Mononuclear cell (primary cell): ENCODE data around the gene CTDNEP1. TPM values are rescaled to one million over a fixed set of nuclear protein-coding genes. Genes with fewer than 3 reads are reported as not detected.

Source experiments
- H3K27me3 ChIP-seq: 2 replicates; pipeline ENCODE4 v1.6.0; 2011; ENCODE audit warnings: low read length, control low read depth; ENCODE audit not compliant: insufficient read depth
- H3K4me1 ChIP-seq: 2 replicates; pipeline ENCODE4 v1.5.1; 2011; ENCODE audit warnings: mild to moderate bottlenecking, low read length, control low read depth; ENCODE audit not compliant: insufficient read depth
- H3K4me3 ChIP-seq: 2 replicates; pipeline ENCODE4 v1.5.1; 2011; ENCODE audit warnings: mild to moderate bottlenecking, low read length, moderate library complexity
- H3K9me3 ChIP-seq: 2 replicates; pipeline ENCODE4 v1.5.1; 2011; ENCODE audit warnings: low read depth, mild to moderate bottlenecking, control low read depth, low read length
- total RNA-seq: library from RNA; depleted of rRNA; stranded (reverse); fragments of >200 nt; gene quantifications from one replicate; pipeline ENCODE4 v1.2.3, GENCODE V29; 2012

Gene CTDNEP1
- total RNA-seq, 1 donor: 38.8 TPM

DNA sequence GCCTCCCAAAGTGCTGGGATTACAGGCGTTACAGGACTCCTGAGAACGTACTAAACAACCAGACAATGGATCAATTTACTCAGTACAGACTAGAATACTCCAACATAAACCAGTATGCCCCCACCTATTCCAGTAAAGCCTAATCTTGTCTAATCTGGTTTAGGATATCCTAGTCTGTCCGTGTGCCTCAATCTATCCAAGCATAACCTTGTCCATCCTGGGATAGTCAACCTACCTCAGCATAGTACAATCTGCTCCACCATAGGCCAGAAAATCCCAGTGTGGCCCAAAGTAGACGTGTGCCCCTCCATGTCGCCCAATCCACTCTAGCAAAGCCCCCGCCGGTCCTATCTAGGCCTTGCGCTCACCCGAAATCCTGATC is 17.8 kb downstream of the CTDNEP1 start:
- Histone ChIP-seq H3K4me1 (peaks cover 55% of the 10 kb centered on the region), H3K4me3 (peak overlapping the region; percentile 82), H3K9me3 (no peaks in the 10 kb centered on the region), H3K27me3 (no peaks in the 10 kb centered on the region)

DNA sequence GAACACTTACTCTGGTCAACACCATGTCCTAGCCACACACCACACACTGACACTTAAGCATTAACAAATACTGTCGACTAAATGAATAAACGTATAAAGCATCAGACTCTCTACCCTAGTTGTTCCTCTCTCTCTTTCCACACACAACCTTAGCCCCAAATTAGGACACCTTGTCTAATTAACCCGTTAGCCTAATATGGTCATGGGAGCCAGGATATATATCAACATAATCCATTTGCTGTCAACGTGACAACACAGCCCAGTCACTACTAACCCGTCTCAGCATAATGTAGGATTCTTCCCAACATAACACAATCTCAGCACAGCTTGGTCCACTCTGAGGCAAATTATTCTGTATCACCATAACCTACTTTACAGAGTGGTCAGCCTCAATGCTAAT is 19.4 kb downstream of the CTDNEP1 start:
- no peak overlapping the region for H3K4me3 ChIP-seq
- H3K9me3 ChIP-seq: no peaks in the 10 kb centered on the region
- H3K27me3 ChIP-seq: no peaks in the 10 kb centered on the region
- peaks cover 50% of the 10 kb centered on the region for H3K4me1 ChIP-seq

DNA sequence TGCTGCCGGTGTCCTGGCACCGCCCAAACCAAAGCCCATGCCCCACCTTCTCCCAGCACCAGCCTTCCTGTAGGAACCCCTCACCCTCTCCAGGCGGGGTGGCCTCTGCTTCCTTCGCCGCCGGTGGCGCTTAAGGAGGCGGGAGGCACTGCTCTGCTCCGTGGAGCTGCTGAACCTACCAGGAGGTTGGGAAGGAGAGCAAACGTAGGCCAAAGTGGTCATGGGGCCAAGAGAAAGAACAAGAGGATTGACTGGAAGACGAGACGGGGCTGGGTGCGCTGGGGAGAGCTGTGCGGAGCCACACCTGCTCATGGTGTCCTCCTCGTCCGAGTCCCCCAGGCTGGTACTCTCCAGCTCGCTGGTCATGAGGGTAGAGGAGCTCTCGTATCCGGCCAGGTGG is 22.0 kb downstream of the CTDNEP1 start:
- Histone ChIP-seq H3K4me3 (no peak overlapping the region), H3K9me3 (no peaks in the 10 kb centered on the region)

DNA sequence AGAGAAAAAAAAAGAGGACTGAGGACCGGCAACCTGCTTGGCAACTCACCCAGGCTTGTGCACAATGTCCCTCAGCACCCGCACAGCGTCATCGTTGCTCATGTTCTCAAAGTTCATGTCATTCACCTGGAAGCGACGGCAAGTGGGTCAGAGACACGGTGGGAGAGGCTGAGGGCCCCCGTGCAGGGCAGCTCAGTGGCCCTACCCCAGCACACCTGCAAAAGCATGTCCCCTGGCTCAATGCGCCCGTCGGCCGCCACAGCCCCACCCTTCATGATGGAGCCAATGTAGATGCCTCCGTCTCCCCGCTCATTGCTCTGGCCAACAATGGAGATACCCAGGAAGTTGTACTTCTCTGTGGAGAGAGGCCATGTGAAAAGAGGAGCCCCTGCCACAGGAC is 22.6 kb downstream of the CTDNEP1 start:
- Histone ChIP-seq H3K9me3 (no peaks in the 10 kb centered on the region), H3K4me1 (peaks cover 25% of the 10 kb centered on the region), H3K27me3 (no peaks in the 10 kb centered on the region)

More for the DNA sequence above, 22.0 kb downstream of the CTDNEP1 start:
- Histone ChIP-seq H3K4me1 (peaks cover 26% of the 10 kb centered on the region), H3K27me3 (no peaks in the 10 kb centered on the region)

DNA sequence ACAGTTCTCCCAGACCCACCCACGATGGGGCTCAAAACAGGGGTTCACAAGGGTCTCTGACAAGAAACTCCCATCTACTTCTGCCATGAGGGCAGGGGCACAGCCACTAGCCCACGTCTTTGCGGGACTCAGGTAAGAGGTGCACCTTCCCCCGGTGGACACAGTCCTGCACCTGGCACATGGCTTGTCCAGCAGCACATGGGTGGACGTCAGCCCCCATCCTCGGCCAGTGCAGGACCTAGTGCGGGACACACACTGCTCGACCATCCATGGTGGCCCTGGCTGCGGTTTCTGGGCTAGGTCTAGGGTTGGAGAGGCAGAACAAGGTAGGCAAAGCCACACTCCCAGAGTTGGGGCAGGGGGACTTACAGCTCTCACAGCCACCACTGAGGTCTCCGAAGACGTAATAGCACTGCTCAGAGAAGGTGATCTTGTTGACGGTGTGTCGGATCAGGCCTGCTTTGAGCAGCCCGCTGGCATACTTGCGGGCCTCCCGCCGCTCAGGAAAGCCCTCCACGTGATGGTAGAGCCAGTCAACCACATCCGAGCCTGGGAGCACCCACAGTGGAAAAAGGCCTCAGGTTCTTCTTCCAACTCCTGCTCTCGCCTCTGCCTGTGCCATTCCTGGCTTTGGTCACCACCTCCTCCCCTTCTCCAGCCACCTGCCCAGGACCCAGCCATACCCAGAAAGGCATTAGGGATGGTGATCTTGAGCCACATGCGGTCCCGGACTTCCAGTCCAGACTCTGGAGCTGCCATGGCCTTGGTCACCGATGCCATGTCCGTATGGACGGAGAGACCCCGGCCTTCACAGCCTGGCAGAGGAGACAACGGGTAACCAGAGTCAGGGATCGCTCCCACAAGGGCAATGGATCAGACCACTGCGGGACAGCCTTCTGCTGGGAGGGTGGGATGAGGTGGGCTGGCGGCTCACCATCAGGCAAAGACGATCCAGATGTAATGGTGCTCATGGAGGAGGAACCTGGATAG is 24.5 kb downstream of the CTDNEP1 start:
- Histone ChIP-seq H3K4me1 (peaks cover 6% of the 10 kb centered on the region), H3K9me3 (no peaks in the 10 kb centered on the region), H3K4me3 (no peak overlapping the region), H3K27me3 (no peaks in the 10 kb centered on the region)

More for the DNA sequence above, 22.6 kb downstream of the CTDNEP1 start:
- no peak overlapping the region for H3K4me3 ChIP-seq

DNA sequence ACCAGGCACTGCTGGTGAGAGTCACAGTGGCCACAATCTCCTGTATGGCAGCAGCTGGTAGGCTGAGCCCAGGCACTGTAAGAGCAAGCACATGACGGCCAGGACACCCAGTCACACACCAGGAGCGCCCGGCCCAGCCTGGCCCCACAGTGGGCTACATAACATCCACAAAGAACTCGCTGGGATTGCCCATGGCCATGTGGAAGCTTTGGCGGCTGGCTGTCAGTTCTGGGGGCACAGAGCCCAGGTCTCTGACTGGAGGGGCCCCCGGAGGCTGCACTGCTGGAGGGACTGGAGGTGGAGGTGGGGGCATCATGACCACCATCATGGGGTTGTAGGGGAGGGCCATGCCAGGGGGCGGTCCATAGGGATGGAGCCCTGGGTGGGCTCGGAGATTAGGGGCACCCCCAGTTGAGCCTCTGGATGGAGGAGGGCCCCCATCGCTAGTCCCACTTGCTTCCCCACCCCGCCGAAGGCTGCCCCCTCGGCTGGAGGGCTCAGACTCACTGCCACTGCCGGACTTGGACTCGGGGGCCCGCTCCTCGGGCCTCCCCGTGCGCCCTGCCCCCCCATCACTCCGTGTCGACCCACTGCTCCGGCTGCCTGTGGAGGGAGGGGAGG is 25.7 kb downstream of the CTDNEP1 start:
- Histone ChIP-seq H3K27me3 (no peaks in the 10 kb centered on the region), H3K9me3 (no peaks in the 10 kb centered on the region), H3K4me1 (peaks cover 4% of the 10 kb centered on the region), H3K4me3 (no peak overlapping the region)

DNA sequence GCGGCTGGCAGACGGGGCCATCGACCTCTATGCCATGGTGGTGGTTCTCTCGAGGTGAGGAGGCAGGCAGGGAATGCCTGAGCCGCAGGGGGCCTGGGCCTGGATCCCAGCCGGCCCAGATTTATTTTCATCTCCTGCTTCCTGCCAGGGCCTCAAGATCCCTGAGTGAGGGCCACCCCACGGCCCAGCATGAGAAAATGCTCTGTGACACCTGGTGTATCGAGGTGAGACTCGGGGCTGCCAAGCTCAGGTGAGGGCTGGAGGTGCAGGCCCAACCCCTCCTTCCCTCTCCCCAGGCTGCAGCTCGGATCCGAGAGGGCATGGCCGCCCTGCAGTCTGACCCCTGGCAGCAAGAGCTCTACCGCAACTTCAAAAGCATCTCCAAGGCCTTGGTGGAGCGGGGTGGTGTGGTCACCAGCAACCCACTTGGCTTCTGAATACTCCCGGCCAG is 26.8 kb downstream of the CTDNEP1 start:
- H3K4me3 ChIP-seq: no peak overlapping the region
- no peaks in the 10 kb centered on the region for H3K9me3 ChIP-seq
- no peaks in the 10 kb centered on the region for H3K27me3 ChIP-seq
- H3K4me1 ChIP-seq: peaks cover 13% of the 10 kb centered on the region

DNA sequence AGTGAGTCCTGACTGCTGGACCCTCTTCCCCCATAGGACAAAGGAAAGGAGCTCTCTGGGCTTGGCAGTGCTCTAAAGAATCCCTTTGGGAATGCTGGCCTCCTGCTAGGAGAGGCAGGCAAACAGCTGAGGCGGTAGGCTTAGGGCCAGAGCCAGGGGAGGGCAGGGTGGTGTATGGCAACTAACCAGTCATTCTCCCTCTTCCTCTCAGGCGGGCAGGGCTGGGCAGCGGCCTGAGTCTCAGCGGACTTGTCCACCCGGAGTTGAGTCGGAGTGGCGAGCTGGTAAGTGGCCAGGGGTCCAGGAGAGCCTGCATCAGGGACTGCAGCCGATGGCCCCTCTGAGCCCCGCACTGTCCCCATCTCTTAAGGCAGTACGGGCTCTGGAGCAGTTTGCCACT is 27.4 kb downstream of the CTDNEP1 start:
- H3K4me1 ChIP-seq: peaks cover 18% of the 10 kb centered on the region
- no peaks in the 10 kb centered on the region for H3K27me3 ChIP-seq
- no peaks in the 10 kb centered on the region for H3K9me3 ChIP-seq
- no peak overlapping the region for H3K4me3 ChIP-seq

DNA sequence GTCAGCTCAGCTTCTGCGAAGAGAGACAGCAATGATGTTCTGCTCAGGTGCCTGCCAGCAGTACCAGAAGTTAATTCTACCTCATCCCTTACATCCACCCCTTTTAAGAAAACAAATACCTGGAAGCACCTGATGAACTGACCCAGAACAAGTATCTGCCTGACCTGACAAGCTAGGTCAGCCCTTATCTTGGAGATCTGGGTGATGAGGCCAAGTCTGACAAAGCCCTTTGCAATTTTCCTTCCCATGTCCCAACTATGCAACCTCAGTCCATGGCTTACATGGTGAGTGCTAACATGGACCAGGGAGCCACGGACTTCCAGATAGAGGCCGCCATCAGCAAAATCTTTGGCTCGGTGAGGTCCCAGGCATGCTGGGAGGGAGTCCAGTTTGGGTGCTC is 28.2 kb downstream of the CTDNEP1 start:
- H3K9me3 ChIP-seq: no peaks in the 10 kb centered on the region
- no peaks in the 10 kb centered on the region for H3K27me3 ChIP-seq
- no peak overlapping the region for H3K4me3 ChIP-seq
- peaks cover 26% of the 10 kb centered on the region for H3K4me1 ChIP-seq

DNA sequence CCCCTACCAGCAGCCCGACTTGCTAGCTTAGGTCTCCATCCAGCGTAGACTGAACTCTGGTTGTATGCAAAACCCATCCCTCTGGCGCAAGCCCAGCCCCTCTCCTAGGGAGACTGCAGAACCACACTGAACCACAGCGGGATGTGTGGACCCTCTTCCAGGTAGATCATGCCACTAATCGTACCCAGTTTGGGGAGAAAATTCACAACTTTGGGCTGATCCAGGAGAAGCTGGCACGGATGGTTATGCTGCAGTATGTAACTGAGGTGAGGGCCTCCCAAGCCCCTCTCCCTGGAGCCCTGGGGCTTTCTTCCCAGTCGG is 28.6 kb downstream of the CTDNEP1 start:
- no peak overlapping the region for H3K4me3 ChIP-seq
- no peaks in the 10 kb centered on the region for H3K9me3 ChIP-seq
- H3K27me3 ChIP-seq: no peaks in the 10 kb centered on the region
- peaks cover 30% of the 10 kb centered on the region for H3K4me1 ChIP-seq

DNA sequence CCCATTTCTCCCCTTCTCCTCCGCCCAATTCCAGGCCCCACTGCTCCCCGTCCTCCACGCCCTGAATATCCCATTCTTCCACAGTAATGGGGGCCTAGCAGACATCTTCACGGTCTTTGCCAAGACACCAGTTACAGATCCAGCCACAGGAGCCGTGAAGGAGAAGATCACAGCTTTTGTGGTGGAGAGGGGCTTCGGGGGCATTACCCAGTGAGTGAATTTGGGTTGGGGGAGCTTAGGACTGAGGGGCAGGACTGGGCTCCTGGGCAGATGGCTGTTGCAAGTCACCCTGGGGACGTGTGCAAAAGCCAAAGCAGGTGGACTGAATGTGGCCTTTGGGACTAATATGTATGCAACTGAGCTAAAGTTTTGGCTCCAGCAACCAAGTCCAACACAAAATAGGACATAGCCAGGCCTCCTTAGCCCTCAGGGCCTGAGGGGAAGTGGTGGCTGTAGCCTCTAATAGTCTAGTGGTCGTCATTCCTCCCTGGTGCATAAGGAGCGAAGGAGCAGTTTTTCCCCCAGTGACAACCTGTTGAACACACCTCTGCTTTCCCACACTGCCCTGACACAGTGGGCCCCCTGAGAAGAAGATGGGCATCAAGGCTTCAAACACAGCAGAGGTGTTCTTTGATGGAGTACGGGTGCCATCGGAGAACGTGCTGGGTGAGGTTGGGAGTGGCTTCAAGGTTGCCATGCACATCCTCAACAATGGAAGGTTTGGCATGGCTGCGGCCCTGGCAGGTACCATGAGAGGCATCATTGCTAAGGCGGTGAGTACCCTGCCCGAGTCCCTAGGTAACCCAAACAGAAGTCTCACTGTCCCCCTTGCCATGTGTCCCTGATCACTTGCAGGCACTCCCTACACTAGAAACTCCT is 29.2 kb downstream of the CTDNEP1 start:
- H3K4me3 ChIP-seq: no peak overlapping the region
- no peaks in the 10 kb centered on the region for H3K9me3 ChIP-seq

DNA sequence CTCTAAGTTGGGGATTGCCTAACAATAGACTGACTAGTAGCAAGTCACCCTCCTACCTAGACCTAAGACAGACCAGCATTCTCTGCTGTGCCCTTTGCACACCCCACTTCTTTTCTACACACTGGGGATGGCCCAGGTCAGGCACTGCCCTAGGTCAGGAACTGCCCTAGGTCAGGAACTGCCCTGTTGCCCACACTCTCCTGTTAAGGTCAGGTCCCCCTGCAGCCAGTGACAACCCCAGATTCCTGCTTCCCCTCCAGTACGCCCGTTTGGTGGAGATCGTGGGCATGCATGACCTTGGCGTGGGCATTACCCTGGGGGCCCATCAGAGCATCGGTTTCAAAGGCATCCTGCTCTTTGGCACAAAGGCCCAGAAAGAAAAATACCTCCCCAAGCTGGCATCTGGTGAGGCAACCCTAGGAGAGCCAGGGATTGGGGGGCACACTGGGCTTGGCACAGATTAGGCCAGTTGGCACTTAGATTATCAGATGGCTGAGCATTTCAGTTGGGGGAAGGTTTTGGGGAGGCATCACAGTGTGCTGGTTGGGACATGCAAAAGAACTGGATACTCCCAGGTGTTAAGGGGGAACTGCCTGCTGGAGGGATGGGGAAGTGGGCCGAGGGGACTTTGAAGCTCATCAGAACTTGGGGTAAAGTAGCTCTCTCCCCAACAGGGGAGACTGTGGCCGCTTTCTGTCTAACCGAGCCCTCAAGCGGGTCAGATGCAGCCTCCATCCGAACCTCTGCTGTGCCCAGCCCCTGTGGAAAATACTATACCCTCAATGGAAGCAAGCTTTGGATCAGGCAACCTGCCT is 30.0 kb downstream of the CTDNEP1 start:
- H3K27me3 ChIP-seq: no peaks in the 10 kb centered on the region
- no peaks in the 10 kb centered on the region for H3K9me3 ChIP-seq
- H3K4me3 ChIP-seq: no peak overlapping the region
- H3K4me1 ChIP-seq: peaks cover 40% of the 10 kb centered on the region

More for the DNA sequence above, 29.2 kb downstream of the CTDNEP1 start:
- peaks cover 34% of the 10 kb centered on the region for H3K4me1 ChIP-seq
- no peaks in the 10 kb centered on the region for H3K27me3 ChIP-seq

DNA sequence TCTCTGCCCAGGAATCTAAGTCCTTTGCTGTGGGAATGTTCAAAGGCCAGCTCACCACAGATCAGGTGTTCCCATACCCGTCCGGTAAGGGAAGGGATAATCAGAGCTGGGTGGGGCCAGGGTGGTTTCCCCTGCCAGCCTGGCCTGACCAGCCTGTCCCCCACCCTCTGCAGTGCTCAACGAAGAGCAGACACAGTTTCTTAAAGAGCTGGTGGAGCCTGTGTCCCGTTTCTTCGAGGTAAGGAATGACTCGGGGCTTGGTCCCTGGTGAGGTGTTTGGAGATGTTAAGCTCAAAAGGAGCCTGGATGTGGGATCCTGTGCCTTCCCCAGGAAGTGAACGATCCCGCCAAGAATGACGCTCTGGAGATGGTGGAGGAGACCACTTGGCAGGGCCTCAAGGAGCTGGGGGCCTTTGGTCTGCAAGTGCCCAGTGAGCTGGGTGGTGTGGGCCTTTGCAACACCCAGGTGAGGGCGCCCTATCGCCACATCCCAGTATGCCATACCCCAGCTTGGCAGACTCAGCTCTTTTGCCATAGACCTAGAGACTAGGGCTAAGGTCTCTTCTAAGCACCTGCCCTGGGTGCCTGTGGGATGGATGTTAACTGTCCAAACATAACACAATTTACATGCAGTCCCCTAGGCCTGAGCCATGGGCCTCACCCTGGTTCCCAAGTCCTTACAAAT is 30.8 kb downstream of the CTDNEP1 start:
- Histone ChIP-seq H3K4me1 (peaks cover 47% of the 10 kb centered on the region), H3K9me3 (no peaks in the 10 kb centered on the region), H3K27me3 (no peaks in the 10 kb centered on the region), H3K4me3 (peak overlapping the region; percentile 80)
